ENCODE results near the gene MAST3.

GRCh38 chr19:18083929-18084684, 13.5 kb upstream of the MAST3 start:
- TF ChIP-seq, protein P1, sequence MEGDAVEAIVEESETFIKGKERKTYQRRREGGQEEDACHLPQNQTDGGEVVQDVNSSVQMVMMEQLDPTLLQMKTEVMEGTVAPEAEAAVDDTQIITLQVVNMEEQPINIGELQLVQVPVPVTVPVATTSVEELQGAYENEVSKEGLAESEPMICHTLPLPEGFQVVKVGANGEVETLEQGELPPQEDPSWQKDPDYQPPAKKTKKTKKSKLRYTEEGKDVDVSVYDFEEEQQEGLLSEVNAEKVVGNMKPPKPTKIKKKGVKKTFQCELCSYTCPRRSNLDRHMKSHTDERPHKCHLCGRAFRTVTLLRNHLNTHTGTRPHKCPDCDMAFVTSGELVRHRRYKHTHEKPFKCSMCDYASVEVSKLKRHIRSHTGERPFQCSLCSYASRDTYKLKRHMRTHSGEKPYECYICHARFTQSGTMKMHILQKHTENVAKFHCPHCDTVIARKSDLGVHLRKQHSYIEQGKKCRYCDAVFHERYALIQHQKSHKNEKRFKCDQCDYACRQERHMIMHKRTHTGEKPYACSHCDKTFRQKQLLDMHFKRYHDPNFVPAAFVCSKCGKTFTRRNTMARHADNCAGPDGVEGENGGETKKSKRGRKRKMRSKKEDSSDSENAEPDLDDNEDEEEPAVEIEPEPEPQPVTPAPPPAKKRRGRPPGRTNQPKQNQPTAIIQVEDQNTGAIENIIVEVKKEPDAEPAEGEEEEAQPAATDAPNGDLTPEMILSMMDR (IDR thresholded peaks at IDR 0.05 in 8 of 11, conservative IDR thresholded peaks at IDR 0.05 in 3 of 11): no peak
- TF ChIP-seq POLR2AphosphoS5 (IDR thresholded peaks at IDR 0.05): no peak
- TF ChIP-seq POLR2A (IDR thresholded peaks at IDR 0.05): no peak
